Measurements from ENCODE around the gene PRKAG1. TPM values are rescaled to one million over a fixed set of nuclear protein-coding genes. Genes with fewer than 3 reads are reported as not detected.

The PRKAG1 gene
- total RNA-seq, 1 donor from 2014 or later, result 78.1 TPM

GRCh38 chr12:48993787-48994186 is 24.8 kb downstream of the PRKAG1 start:
- no peak for DNase-seq
- intact Hi-C loops (cut with micrococcal nuclease), result no loop called here
- ATAC-seq, result no peak

- no peak for ATAC-seq
- intact Hi-C loops (cut with micrococcal nuclease), result no loop called here
Observed at GRCh38 chr12:48991247-48992050, 27.1 kb downstream of the PRKAG1 start.

GRCh38 chr12:48990552-48990951 is 28.0 kb downstream of the PRKAG1 start:
- ATAC-seq, result no peak

More at GRCh38 chr12:48991247-48992050, 27.1 kb downstream of the PRKAG1 start:
- DNase-seq, result no peak

GRCh38 chr12:48988030-48988649 is 30.4 kb downstream of the PRKAG1 start:
- intact Hi-C loops (cut with micrococcal nuclease), result loop anchor here (10.0 kb wide), 1 partner anchor 53 kb away; no protein-coding TSS in a partner anchor
- DNase-seq (peak; percentile 77), ATAC-seq (peak; percentile 57)

More at GRCh38 chr12:48990552-48990951, 28.0 kb downstream of the PRKAG1 start:
- DNase-seq, result no peak
- intact Hi-C loops (cut with micrococcal nuclease), result no loop called here

GRCh38 chr12:48986720-48987291 is 31.8 kb downstream of the PRKAG1 start:
- intact Hi-C loops (cut with micrococcal nuclease), result loop anchor here (10.0 kb wide), 1 partner anchor 52 kb away; no protein-coding TSS in a partner anchor
- no peak for ATAC-seq
- DNase-seq, result no peak

GRCh38 chr12:48985901-48986300 is 32.7 kb downstream of the PRKAG1 start:
- intact Hi-C loops (cut with micrococcal nuclease), result loop anchor here (10.0 kb wide), 1 partner anchor 51 kb away; no protein-coding TSS in a partner anchor
- ATAC-seq (no peak), DNase-seq (no peak)

GRCh38 chr12:48985475-48985897 is 33.1 kb downstream of the PRKAG1 start:
- intact Hi-C loops (cut with micrococcal nuclease), result loop anchor here (10.0 kb wide), 1 partner anchor 51 kb away; no protein-coding TSS in a partner anchor
- DNase-seq, result peak; percentile 79

GRCh38 chr12:48982397-48983080 is 36.0 kb downstream of the PRKAG1 start:
- intact Hi-C loops (cut with micrococcal nuclease), result loop anchor here (10.0 kb wide), 1 partner anchor 48 kb away; no protein-coding TSS in a partner anchor
- no peak for DNase-seq
- no peak for ATAC-seq

More at GRCh38 chr12:48985475-48985897, 33.1 kb downstream of the PRKAG1 start:
- peak; percentile 93 for ATAC-seq

- intact Hi-C loops (cut with micrococcal nuclease), result loop anchor here (10.0 kb wide), 1 partner anchor 47 kb away; no protein-coding TSS in a partner anchor
- DNase-seq, result no peak
- no peak for ATAC-seq
Observed at GRCh38 chr12:48981757-48982157, 36.8 kb downstream of the PRKAG1 start.

GRCh38 chr12:48980953-48981756 is 37.4 kb downstream of the PRKAG1 start:
- ATAC-seq (peak; percentile 24), DNase-seq (peak; percentile 55)
- intact Hi-C loops (cut with micrococcal nuclease), result loop anchor here (10.0 kb wide), 1 partner anchor 46 kb away; no protein-coding TSS in a partner anchor

- intact Hi-C loops (cut with micrococcal nuclease), result loop anchor here (10.0 kb wide), 1 partner anchor 46 kb away; no protein-coding TSS in a partner anchor
- ATAC-seq (peak; percentile 4), DNase-seq (no peak)
Observed at GRCh38 chr12:48980389-48980952, 38.1 kb downstream of the PRKAG1 start.

- ATAC-seq, result peak; percentile 17
Observed at GRCh38 chr12:48979602-48980388, 38.8 kb downstream of the PRKAG1 start.

GRCh38 chr12:48978741-48979601 is 39.6 kb downstream of the PRKAG1 start:
- intact Hi-C loops (cut with micrococcal nuclease), result no loop called here
- no peak for DNase-seq
- ATAC-seq, result no peak

More at GRCh38 chr12:48979602-48980388, 38.8 kb downstream of the PRKAG1 start:
- intact Hi-C loops (cut with micrococcal nuclease), result loop anchor here (10.0 kb wide), 1 partner anchor 45 kb away; no protein-coding TSS in a partner anchor
- DNase-seq, result peak; percentile 50

- DNase-seq (no peak), ATAC-seq (peak; percentile 25)
- intact Hi-C loops (cut with micrococcal nuclease), result no loop called here
Observed at GRCh38 chr12:48978291-48978740, 40.3 kb downstream of the PRKAG1 start, which contains the start of gene WNT1. Gene WNT1, plus strand, starts transcription at chr12:48978322. Its CDS starts 329 bp downstream, at chr12:48978651.
